GM23338 (cell line): Measurements from ENCODE around the gene SMAD9. TPM values are rescaled to one million over a fixed set of nuclear protein-coding genes. Genes with fewer than 3 reads are reported as not detected.

Experiments
- ATAC-seq: fragments of 200-7000 bp; cut with Tn5 transposase; 3 replicates; pipeline ENCODE4 v1.9.1; 2020
- DNase-seq: peaks from one replicate; pipeline ENCODE4 v3.0.0-alpha.2; 2015; ENCODE audit warnings: low spot score
- H2AFZ ChIP-seq: fragments of 200-600 bp; sonication (generic); 2 replicates; pipeline ENCODE4 v1.8.0; 2016; ENCODE audit warnings: antibody characterized with exemption, mild to moderate bottlenecking, moderate library complexity
- H3F3A ChIP-seq: fragments of 200-600 bp; sonication (generic); replicated peaks from 2 replicates; pipeline ENCODE4 v1.8.0; 2017; ENCODE audit warnings: antibody characterized with exemption, mixed run types, low read depth
- H3K27ac ChIP-seq: fragments of 200-600 bp; sonication (generic); 2 replicates; pipeline ENCODE4 v1.6.1; 2016; ENCODE audit warnings: low read depth
- H3K27me3 ChIP-seq: fragments of 200-600 bp; sonication (generic); 2 replicates; pipeline ENCODE4 v1.8.0; 2016; ENCODE audit warnings: mild to moderate bottlenecking, mixed run types, moderate library complexity; ENCODE audit not compliant: insufficient read depth
- H3K36me3 ChIP-seq: fragments of 200-600 bp; sonication (generic); 2 replicates; pipeline ENCODE4 v1.8.0; 2016; ENCODE audit warnings: mild to moderate bottlenecking; ENCODE audit not compliant: insufficient read depth
- H3K4me1 ChIP-seq: fragments of 200-600 bp; sonication (generic); 2 replicates; pipeline ENCODE4 v1.8.0; 2016; ENCODE audit warnings: mild to moderate bottlenecking, moderate library complexity; ENCODE audit not compliant: insufficient read depth
- H3K4me2 ChIP-seq: fragments of 200-600 bp; sonication (generic); 2 replicates; pipeline ENCODE4 v1.7.1; 2017; ENCODE audit warnings: mixed run types
- H3K4me3 ChIP-seq: fragments of 200-600 bp; sonication (generic); 2 replicates; pipeline ENCODE4 v1.6.1; 2016; ENCODE audit warnings: mixed run types
- H3K79me2 ChIP-seq: fragments of 200-600 bp; sonication (generic); replicated peaks from 2 replicates; pipeline ENCODE4 v1.8.0; 2017; ENCODE audit warnings: mild to moderate bottlenecking; ENCODE audit not compliant: insufficient read depth
- H3K9me2 ChIP-seq: fragments of 200-600 bp; sonication (generic); 2 replicates; pipeline ENCODE4 v1.8.0; 2017; ENCODE audit not compliant: insufficient read depth
- H4K20me1 ChIP-seq: fragments of 200-600 bp; sonication (generic); replicated peaks from 2 replicates; pipeline ENCODE4 v1.8.0; 2017; ENCODE audit warnings: mild to moderate bottlenecking; ENCODE audit not compliant: insufficient read depth
- H3K27ac Mint-ChIP-seq: 2 replicates; pipeline ENCODE4 v1.8.0; 2020; ENCODE audit warnings: inconsistent platforms, mild to moderate bottlenecking, moderate library complexity, mixed read lengths
- H3K27me3 Mint-ChIP-seq: 3 replicates; pipeline ENCODE4 v1.8.0; 2022; ENCODE audit warnings: low read depth, mild to moderate bottlenecking, moderate library complexity, mixed read lengths, inconsistent platforms; ENCODE audit not compliant: insufficient read depth, poor library complexity
- H3K36me3 Mint-ChIP-seq: 3 replicates; pipeline ENCODE4 v1.8.0; 2021; ENCODE audit warnings: low read depth, mild to moderate bottlenecking, inconsistent platforms, moderate library complexity, mixed read lengths
- H3K4me1 Mint-ChIP-seq: 3 replicates; pipeline ENCODE4 v1.8.0; 2020; ENCODE audit warnings: mild to moderate bottlenecking, inconsistent platforms, mixed read lengths
- H3K4me3 Mint-ChIP-seq: 3 replicates; pipeline ENCODE4 v1.8.0; 2021; ENCODE audit warnings: moderate library complexity, mild to moderate bottlenecking, inconsistent platforms, mixed read lengths
- H3K9me3 Mint-ChIP-seq: 3 replicates; pipeline ENCODE4 v1.8.0; 2020; ENCODE audit warnings: moderate library complexity, mild to moderate bottlenecking, inconsistent platforms, mixed read lengths
- CREB1 ChIP-seq: fragments of 250-450 bp; sonication (Bioruptor Pico); IDR thresholded peaks from 2 replicates; pipeline ENCODE4 v1.5.0; 2020; ENCODE audit warnings: low read depth, mild to moderate bottlenecking, moderate library complexity
- CTCF ChIP-seq, 2 experiments: fragments of 200-600 bp in 1 of 2; sonication (generic) in 1 of 2; conservative IDR thresholded peaks; 2 replicates each; pipeline versions ENCODE4 v1.5.1 to v1.6.1; 2016 to 2017; ENCODE audit warnings: antibody characterized with exemption in 2 of 2, low read depth in 2 of 2, mild to moderate bottlenecking in 2 of 2, moderate library complexity in 1 of 2
- ETS1 ChIP-seq: IDR thresholded peaks from 2 replicates; pipeline ENCODE4 v1.6.1; 2016; ENCODE audit warnings: antibody characterized with exemption
- EZH2 ChIP-seq: fragments of 200-600 bp; sonication (generic); IDR thresholded peaks from one replicate; pipeline ENCODE4 v1.8.0; 2017; ENCODE audit warnings: antibody characterized with exemption, mild to moderate bottlenecking, low read depth; ENCODE audit not compliant: unreplicated experiment
- EZH2phosphoT487 ChIP-seq: fragments of 200-600 bp; sonication (generic); IDR thresholded peaks from one replicate; pipeline ENCODE4 v1.8.1; 2018; ENCODE audit warnings: antibody characterized with exemption; ENCODE audit not compliant: unreplicated experiment
- JUNB ChIP-seq: IDR thresholded peaks from one replicate; pipeline ENCODE4 v1.6.1; 2016; ENCODE audit warnings: antibody characterized with exemption; ENCODE audit not compliant: unreplicated experiment
- NANOG ChIP-seq: IDR thresholded peaks from 2 replicates; pipeline ENCODE4 v1.6.1; 2016; ENCODE audit warnings: antibody characterized with exemption, borderline replicate concordance
- POLR2AphosphoS5 ChIP-seq: IDR thresholded peaks from 2 replicates; pipeline ENCODE4 v1.6.1; 2016; ENCODE audit warnings: antibody characterized with exemption, low read depth
- REST ChIP-seq: IDR thresholded peaks from one replicate; pipeline ENCODE4 v1.6.1; 2018; ENCODE audit warnings: antibody characterized with exemption; ENCODE audit not compliant: unreplicated experiment
- STAT1 ChIP-seq: IDR thresholded peaks from one replicate; pipeline ENCODE4 v1.6.1; 2016; ENCODE audit warnings: antibody characterized with exemption; ENCODE audit not compliant: unreplicated experiment
- ZNF114 ChIP-seq: fragments of 250-450 bp; sonication (Bioruptor Pico); IDR thresholded peaks from 2 replicates; pipeline ENCODE4 v1.5.0; 2020; ENCODE audit warnings: mild to moderate bottlenecking, moderate library complexity
- ZNF331 ChIP-seq: fragments of 250-450 bp; sonication (Bioruptor Pico); IDR thresholded peaks from 2 replicates; pipeline ENCODE4 v1.5.0; 2020; ENCODE audit warnings: low read depth, mild to moderate bottlenecking, moderate library complexity
- ZNF462 ChIP-seq: fragments of 250-450 bp; sonication (Bioruptor Pico); IDR thresholded peaks from 2 replicates; pipeline ENCODE4 v1.5.0; 2020; ENCODE audit warnings: mild to moderate bottlenecking, moderate library complexity
- polyA plus RNA-seq: library from polyadenylated mRNA; unstranded; fragments of >200 nt; fragmentation: Nextera tagmentation; extraction: Ambion mirVana; gene quantifications from 2 replicates; pipeline ENCODE4 v1.2.1, GENCODE V29; 2016
- total RNA-seq: library from RNA; depleted of rRNA; stranded (reverse); fragments of >200 nt; shearing (Covaris generic); gene quantifications from 2 replicates; pipeline ENCODE4 v1.2.3, GENCODE V29; 2014

Gene SMAD9
- total and polyA plus RNA-seq, 2 experiments from 2014 or later, result 0.95 to 1.3 TPM

- no peak overlapping the region for H3K4me2 ChIP-seq
- H3K27me3 Mint-ChIP-seq, result peaks cover 4% of the 10 kb centered on the region
- no peak overlapping the region for H3K4me3 Mint-ChIP-seq
- no peaks in the 10 kb centered on the region for H3K36me3 ChIP-seq
- H3K36me3 Mint-ChIP-seq, result peaks cover 5% of the 10 kb centered on the region; the same call in 1 of the 3 replicates
- no peaks in the 10 kb centered on the region; the same call in 2 of the 3 replicates for H3K4me1 Mint-ChIP-seq
- no peaks in the 10 kb centered on the region for H3K9me3 Mint-ChIP-seq
- H3K4me1 ChIP-seq, result no peaks in the 10 kb centered on the region
- H3K4me3 ChIP-seq, result no peak overlapping the region
- no peak overlapping the region for H2AFZ ChIP-seq
- no peak overlapping the region for H3K27ac Mint-ChIP-seq
- no peaks in the 10 kb centered on the region for H4K20me1 ChIP-seq
- no peak overlapping the region for H3K27ac ChIP-seq
- no peaks in the 10 kb centered on the region for H3F3A ChIP-seq
- H3K27me3 ChIP-seq, result no peaks in the 10 kb centered on the region
- H3K9me2 ChIP-seq, result no peaks in the 10 kb centered on the region
- DNase-seq, result no peak
- no peaks in the 10 kb centered on the region for H3K79me2 ChIP-seq
- no peak for ATAC-seq
- TF ChIP-seq REST (no peak), POLR2AphosphoS5 (no peak), STAT1 (no peak), CTCF (conservative IDR thresholded peaks at IDR 0.05; ENCODE audit: low read depth in 2 of 2) (no peak), CREB1 (CRISPR knock-in tag) (no peak), ZNF462 (CRISPR knock-in tag) (no peak), ETS1 (no peak), NANOG (no peak), ZNF331 (CRISPR knock-in tag) (no peak), ZNF114 (CRISPR knock-in tag) (no peak), EZH2phosphoT487 (no peak), JUNB (no peak), EZH2 (no peak)
These were observed 25.0 kb upstream of the SMAD9 start for GRCh38 chr13:36945078-36945477.
